ENCODE results near the gene NEK2. TPM values are rescaled to one million over a fixed set of nuclear protein-coding genes. Genes with fewer than 3 reads are reported as not detected.

Gene NEK2
- total RNA-seq, 1 experiment from 2014 or later: 17.6 TPM

- Mint-ChIP-seq H3K27me3 (ENCODE audit: low read depth) (no peaks in the 10 kb centered on the region; the same call in 1 of the 2 replicates), H3K9me3 (no peaks in the 10 kb centered on the region), H3K4me3 (no peak overlapping the region), H3K4me1 (peaks cover 12 to 17% of the 10 kb centered on the region in 2 experiments), H3K27ac (no peak overlapping the region), H3K36me3 (ENCODE audit: insufficient read depth in 1 of 3, low read depth in 3 of 3) (no peaks in the 10 kb centered on the region)
- Histone ChIP-seq H2BK20ac (ENCODE audit: low read depth, low read length, poor library complexity, severe bottlenecking) (no peak overlapping the region), H3K23me2 (ENCODE audit: insufficient read length, low read depth, low read length, poor library complexity, severe bottlenecking) (no peaks in the 10 kb centered on the region), H2BK5ac (ENCODE audit: insufficient read length, low read length) (no peak overlapping the region), H3K4me1 (ENCODE audit: insufficient read depth, low read length) (no peaks in the 10 kb centered on the region), H3K4me2 (ENCODE audit: insufficient read depth, insufficient read length, low read length) (no peak overlapping the region), H4K20me1 (ENCODE audit: control insufficient read depth, insufficient read depth, insufficient read length) (no peaks in the 10 kb centered on the region), H2AFZ (ENCODE audit: low read length) (no peak overlapping the region), H3K9ac (ENCODE audit: extremely low read depth, insufficient read length, low read length) (no peak overlapping the region), H3K79me2 (ENCODE audit: insufficient read depth, low read length) (no peaks in the 10 kb centered on the region), H3K27ac (ENCODE audit: insufficient read length, low read depth, low read length) (no peak overlapping the region), H3K14ac (ENCODE audit: insufficient read depth, low read length) (no peak overlapping the region; the same call in 1 of the 2 replicates), H2AK5ac (ENCODE audit: insufficient read length, low read length) (no peak overlapping the region), H3K9me3 (ENCODE audit: control insufficient read depth, low read depth, low read length) (no peaks in the 10 kb centered on the region), H3K79me1 (ENCODE audit: insufficient read depth, low read depth, low read length, poor library complexity, severe bottlenecking) (no peaks in the 10 kb centered on the region), H3K27me3 (ENCODE audit: insufficient read depth, low read length) (no peaks in the 10 kb centered on the region), H3K56ac (ENCODE audit: insufficient read length, low read depth, low read length) (no peak overlapping the region), H2BK120ac (ENCODE audit: low read depth, low read length, poor library complexity, severe bottlenecking) (no peak overlapping the region), H3T11ph (ENCODE audit: low read length) (no peak overlapping the region), H4K8ac (replicated peaks; ENCODE audit: insufficient read length, low read depth, low read length) (no peak overlapping the region), H2BK15ac (ENCODE audit: low read depth, low read length) (no peak overlapping the region), H3K4ac (ENCODE audit: low read depth, low read length) (no peak overlapping the region), H3K23ac (ENCODE audit: insufficient read length, low read depth, low read length) (no peak overlapping the region), H3K18ac (ENCODE audit: insufficient read length, low read depth, low read length) (no peak overlapping the region), H4K5ac (ENCODE audit: insufficient read length, low read depth, low read length) (no peak overlapping the region), H2BK12ac (ENCODE audit: insufficient read length, low read depth, low read length) (no peak overlapping the region), H4K91ac (ENCODE audit: insufficient read length, low read depth, low read length) (no peak overlapping the region)
- WGBS (ENCODE audit: extremely low coverage, insufficient read length, low lambda C conversion rate): no CpG with 5 or more reads among the region's 20 CpGs
- no peak for DNase-seq
- no peak for TF ChIP-seq CTCF (conservative IDR thresholded peaks at IDR 0.05)
These were observed 31.9 kb downstream of the NEK2 start for GRCh38 chr1:211643324-211644212.
